MM.1S (cell line): ENCODE data around the gene RHOB.

Experiments
- EZH2phosphoT487 ChIP-seq: fragments of 300-600 bp; sonication (generic); IDR thresholded peaks from 2 replicates; pipeline ENCODE4 v1.6.1; 2018; ENCODE audit warnings: antibody characterized with exemption, low read length
- TF ChIP-seq, protein P1 (sequence below): fragments of 300-600 bp; sonication (generic); IDR thresholded peaks from 2 replicates; pipeline ENCODE4 v1.5.1; 2016; ENCODE audit warnings: antibody characterized with exemption, low read length, mixed read lengths

DNA sequence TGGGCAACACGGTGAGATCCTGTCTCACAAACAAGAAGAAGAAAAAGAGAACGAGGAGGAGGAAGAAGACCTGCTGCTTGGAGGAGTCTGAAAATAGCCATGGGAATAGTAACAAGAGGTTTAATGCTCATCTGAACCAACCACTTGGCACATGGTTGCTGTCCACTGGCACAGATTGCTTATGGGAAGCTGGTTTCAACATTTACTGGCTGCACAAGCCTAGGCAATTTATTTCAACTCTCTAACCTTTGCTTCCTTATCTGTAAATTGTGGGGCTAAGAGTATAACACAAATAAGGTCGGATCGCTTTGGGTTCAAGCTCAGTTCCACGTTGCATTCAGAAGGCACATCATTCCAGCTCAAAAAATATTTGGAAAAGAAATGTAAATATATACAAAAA lies 14.2 kb upstream of the RHOB start:
- no peak for TF ChIP-seq EZH2phosphoT487
- TF ChIP-seq, protein P1, sequence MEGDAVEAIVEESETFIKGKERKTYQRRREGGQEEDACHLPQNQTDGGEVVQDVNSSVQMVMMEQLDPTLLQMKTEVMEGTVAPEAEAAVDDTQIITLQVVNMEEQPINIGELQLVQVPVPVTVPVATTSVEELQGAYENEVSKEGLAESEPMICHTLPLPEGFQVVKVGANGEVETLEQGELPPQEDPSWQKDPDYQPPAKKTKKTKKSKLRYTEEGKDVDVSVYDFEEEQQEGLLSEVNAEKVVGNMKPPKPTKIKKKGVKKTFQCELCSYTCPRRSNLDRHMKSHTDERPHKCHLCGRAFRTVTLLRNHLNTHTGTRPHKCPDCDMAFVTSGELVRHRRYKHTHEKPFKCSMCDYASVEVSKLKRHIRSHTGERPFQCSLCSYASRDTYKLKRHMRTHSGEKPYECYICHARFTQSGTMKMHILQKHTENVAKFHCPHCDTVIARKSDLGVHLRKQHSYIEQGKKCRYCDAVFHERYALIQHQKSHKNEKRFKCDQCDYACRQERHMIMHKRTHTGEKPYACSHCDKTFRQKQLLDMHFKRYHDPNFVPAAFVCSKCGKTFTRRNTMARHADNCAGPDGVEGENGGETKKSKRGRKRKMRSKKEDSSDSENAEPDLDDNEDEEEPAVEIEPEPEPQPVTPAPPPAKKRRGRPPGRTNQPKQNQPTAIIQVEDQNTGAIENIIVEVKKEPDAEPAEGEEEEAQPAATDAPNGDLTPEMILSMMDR, result no peak
